Measurements from ENCODE around the gene HP1BP3.

The HP1BP3 gene

DNA sequence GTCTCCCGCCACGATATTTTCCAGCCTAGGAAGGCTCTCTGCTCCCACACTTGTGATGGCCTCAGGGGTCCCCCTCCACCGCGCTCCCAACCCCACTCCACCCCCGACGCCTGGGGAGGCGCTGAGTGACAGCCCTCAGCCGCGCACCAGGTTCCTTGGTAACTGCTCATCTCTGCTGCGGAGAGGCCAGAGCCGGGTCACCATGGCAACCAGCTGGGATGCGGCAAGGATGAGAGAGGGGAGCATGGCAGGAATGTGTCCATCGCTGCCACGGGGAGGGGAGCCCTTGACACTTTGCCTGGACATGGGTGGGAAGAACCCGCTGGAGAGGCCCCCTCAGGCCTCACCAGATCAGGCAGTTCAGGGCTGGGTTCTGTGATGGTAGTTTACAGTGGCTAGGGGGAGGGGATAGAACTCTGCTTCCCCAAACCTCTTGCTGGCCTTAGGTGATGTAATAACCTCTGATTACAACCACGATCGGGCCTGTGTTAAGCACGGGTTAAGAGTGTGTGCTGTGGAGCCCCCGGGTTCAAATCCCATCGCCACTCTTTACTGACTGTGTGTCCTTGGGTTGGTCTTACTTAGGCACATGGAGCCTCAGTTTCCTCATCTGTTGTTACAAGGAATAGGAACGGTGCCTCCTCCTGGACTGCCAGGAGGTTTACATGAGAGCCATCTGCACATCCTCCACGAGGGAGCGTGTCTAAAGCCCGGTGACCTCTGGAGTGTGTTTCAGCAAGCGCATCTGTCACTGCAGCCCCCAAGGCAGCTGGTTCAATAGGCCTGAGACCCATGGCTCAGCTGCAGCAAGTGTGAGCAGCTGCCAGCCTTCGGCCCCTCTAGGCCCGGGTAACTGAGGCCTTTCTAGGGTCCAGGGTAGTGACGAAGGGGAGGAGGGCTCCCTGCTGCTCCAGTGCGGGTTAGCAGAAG, 75.6 kb downstream of the HP1BP3 start:
- no peak for DNase-seq (ENCODE audit: low read depth in 2 of 2)

DNA sequence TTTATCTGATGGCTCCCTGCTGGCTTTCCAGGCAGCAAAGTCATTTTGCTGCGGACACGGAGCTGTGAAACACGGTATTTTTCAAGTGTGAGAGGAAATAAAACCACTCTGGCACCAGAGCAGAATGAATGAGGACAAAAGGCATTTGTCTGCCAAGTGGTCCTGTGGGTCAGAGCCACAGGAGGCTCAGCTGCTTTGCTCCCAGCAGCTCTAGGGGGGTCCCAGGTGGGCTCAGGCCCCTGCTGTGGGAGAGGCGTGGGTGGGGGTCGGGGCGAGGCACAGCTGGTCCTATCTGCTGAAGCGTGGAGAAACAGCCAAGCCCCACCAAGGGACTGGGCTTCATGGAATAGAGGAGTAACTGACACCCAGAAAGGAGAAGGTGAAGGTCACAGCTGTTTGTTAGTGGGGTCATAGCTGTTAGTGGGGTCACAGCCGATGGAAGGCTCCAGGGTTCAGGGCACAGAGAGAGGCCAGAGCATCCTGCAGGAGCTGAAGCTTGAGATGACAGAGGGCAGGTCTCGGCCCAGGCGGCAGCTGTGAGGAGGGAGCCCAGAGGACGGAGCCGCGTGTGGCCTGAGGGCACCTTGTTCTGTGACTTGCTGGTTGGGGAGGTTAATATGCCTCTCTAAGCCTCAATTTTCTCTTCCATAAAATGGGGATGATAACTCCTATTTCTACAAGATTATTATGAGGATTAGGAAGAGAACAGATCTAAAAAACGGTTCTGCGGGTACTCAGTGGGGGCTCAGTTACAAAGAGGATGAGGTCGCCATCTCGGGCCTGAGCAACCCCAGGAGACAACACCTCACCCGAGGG, 76.4 kb downstream of the HP1BP3 start:
- no peak for DNase-seq (ENCODE audit: low read depth in 2 of 2)

DNA sequence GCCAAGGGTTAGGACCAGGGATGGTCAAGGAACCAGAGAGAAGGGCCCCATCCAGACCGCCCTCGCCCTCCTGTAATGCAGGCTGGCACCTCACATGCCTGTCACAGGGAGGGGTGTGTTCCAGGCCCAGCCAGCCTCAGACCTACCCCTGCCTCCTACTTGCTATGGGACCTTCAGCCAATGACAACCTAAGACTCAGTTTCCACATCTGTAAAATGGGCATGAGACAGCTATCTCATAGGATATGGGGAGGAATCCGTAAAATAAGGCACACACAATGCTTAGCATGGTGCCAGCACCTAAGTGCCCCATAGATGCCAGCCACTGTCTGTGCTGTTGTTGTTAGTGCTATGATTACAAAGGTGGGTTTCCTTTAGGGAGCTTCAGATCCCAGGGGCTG, 77.2 kb downstream of the HP1BP3 start:
- DNase-seq (ENCODE audit: low read depth in 2 of 2), result no peak

DNA sequence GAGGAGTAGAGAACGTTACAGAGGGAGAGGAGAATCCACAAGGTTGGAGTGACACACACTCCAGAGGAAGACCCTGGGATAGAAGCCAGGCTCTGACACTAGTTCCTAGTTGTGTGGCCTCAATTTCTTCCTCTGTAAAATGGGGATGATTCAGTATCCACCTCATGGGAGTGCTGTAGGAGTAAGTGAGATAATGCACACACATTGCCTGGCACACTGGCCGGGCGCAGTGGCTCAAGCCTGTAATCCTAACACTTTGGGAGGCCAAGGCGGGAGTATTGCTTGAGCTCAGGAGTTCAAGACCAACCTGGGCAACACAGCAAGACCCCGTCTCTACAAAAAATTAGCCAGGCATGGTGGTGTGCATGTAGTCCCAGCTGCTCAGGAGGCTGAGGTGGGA, 78.2 kb downstream of the HP1BP3 start:
- DNase-seq (ENCODE audit: low read depth in 2 of 2), result no peak

DNA sequence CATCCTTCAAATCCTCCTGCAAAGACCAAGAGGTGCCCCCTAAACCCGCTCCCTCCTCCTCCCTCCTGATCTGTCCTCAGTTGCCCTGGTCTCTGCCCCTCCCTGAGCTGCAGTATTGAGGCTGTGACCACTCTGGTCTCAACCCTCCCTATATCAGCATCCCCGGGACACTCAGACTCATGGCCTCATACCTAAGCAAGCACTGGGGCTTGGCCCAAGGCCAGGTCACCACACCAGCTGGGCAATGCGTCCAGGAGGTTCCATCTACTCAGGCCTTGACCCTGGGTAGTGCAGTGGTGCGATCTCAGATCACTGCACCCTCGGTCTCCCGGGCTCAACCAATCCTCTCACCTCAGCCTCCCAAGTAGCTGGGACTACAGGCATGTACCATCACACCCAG, 79.0 kb downstream of the HP1BP3 start:
- no peak for DNase-seq (ENCODE audit: low read depth in 2 of 2)

DNA sequence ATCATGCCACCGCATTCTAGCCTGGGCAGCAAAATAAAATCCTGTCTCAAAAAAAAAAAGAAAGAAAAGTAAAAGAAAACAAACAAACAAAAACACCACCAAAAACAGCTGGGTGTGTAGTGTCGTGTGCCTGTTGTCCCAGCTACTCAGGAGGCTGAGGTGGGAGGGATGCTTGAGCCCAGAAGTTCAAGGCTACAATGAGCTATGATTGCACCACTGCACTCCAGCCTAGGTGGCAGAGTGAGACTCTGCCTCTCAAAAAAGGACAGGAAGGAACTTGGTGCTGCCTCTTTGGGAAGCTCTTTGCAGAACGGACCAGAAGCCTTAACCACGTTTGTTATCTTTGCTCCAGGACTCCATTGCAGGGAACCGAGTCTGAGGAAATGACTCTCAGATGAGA, 80.3 kb downstream of the HP1BP3 start:
- DNase-seq (ENCODE audit: low read depth in 2 of 2), result no peak

DNA sequence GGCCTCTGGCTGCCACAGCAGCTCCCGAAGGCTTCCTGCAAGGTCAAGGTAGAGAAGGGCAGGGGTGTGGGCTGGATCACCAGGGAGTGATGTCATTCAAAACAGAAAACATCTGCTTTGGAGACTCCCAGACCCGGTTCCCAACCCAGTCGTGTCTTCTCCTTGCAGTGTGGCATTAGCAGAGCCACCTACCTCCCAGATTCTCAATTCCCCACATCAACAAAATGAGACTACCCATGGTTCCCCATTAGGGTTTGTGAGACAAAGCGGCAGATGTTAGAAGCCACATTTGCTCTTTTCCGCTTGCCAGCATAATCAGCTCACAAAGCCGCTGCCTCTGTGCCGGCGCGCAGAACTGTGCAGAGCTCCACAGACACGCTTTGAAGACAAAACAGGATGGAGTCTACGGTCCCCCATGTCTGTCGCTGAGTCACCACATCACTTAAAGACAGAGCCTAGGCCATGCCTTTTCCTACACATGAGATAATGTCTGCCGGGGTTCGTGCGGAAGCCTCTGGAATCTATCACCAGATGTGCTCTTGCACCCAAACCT, 81.8 kb downstream of the HP1BP3 start:
- DNase-seq (ENCODE audit: low read depth in 2 of 2), result no peak

DNA sequence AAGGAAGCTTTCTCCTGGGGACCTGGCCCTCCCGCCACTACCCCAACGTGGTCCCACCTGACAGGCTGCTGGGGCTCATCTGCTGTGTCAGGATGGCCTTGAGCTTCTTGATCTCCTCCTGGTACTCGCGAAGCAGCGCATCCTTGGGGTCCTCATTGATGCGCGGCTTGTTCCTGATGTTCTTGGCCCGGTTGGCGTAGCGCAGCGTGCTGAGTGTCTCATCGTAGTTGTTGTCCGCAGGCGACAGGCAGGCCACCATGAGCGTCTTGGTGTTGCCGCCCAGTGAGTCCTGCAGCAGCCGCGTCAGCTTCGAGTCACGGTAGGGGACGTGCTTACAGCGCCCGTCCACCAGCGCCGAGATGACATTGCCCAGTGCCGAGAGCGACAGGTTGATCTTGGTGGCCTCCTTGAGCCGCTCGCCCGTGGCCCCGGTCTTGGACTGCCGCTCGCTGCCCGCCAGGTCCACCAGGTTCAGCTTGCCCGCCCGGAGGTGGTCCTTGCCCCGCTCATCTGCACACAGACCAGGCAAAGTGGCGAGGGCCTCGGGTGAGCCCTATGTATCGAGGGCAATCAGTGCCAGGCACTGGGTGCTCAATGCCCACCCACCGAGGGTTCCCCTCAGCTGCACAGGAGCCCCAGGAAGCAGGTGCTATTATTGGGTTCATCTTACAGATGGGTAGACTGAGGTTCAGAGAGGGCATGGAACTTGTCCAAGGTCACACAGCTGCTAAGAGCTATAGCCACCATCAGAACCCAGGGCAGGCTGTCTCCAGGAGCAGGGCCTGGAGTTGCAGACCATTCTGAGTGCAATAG, 82.5 kb downstream of the HP1BP3 start:
- no peak for DNase-seq (ENCODE audit: low read depth in 2 of 2)

DNA sequence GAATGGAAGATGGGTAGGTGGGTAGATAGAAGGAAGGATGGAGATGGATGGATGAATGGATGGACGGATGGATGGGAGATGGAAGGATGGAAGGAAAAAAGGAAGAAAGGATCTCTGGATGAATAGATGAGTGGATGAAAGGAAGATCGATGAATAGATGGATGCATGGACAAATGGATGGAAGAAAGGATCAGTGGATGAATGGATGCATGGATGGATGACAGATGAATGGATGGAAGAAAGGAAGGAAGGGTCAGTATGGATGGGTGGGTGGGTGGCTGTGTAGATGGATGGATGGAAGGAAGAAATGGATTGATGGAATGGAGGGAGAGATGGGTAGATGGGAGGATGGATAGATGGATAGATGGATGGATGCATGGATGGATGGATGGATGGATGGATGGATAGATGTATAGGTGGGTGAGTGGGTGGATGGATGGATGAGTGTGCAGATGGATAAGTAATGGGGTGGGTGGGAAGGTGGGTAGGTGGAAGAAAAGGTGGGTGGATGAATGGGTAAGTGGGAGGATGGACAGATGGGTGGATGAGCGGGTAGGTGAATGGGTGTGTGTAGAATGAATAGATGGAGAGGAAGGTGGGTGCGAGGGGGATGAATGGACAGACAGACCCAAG, 83.9 kb downstream of the HP1BP3 start:
- no peak for DNase-seq (ENCODE audit: low read depth in 2 of 2)

DNA sequence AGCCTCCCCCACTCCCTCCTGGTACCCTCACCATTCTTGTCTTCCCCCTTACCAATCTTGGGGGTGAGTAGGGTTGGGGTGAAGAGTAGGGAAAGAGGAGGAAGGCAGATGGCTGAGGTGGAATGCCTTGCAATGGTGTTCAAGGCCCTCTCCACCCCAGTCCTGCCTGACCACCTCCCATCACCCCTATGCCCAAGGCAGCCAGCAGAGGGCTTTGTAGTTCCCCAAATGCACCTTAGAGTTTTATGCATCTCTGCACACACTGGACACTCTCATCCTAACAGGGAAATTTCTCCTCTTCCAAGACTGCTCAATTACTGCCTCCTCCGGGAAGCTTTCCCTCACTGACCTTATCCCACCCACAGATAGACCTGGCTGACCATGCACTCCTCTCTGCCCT, 84.7 kb downstream of the HP1BP3 start:
- DNase-seq (ENCODE audit: low read depth in 2 of 2), result no peak

DNA sequence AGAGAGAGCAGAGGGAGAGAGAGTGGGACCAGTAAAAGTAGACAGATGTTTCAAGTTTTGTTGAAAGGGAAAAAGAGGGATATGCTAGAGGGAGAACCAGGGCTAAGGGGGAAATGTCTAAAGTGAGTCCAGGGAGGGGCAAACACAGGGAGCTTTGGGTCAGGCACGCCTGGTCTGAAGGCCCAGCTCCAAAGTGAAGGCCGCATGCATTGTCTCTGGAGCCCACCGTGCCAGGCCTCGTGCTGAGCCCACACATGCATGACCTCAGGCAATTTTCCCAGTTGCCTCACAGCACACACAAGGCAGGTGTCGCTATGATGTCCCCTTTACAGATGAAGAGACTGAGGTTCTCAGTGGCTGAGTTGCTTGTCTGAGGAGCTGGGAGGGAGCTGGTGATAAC, 85.3 kb downstream of the HP1BP3 start:
- DNase-seq (ENCODE audit: low read depth in 2 of 2), result no peak

DNA sequence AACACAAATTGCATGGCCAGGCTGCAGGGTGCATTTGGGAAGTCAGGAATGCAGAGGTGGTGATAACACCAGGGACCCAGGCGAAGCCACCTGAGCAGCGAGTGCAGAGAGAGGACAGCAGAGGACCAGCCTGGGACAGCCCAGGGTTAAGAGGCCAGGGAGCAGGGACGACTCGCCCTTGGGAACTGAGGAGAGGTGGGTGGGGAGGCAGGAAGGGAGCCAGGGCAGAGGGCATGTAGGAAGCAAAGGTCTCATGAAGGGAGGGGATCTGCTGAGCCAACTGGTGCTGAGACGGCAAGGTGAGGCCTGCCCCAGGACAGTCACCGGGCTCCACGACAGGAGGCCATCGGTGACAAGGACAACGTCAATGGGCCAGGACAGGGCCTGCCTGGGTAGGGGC, 85.7 kb downstream of the HP1BP3 start:
- no peak for DNase-seq (ENCODE audit: low read depth in 2 of 2)

DNA sequence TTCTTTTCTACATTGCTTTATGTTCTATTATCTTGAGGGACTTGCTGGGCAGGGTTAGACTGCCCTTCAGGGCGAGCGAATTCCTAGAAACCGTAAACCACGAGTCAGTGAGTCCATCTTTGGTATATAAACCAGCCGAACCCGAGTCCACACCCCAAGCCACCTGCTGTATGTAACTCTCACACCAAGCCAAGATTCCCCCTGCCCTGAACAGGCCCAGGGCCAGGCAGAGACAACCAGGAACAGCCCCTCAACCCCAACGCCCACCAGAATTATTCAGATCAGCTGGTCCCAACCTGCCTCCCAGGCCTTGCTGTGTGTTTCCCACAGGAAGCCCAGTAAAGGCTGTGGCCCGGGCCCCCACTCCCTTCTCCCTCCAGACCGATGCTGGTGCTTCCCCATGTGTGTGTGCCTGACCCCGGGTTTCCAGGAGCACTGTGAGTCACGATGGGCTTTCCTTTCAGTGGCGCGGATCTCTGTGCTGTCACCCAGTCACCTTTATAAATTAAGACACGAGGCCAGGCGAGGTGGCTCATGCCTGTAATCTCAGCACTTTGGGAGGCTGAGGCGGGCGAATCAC, 86.4 kb downstream of the HP1BP3 start:
- no peak for DNase-seq (ENCODE audit: low read depth in 2 of 2)

DNA sequence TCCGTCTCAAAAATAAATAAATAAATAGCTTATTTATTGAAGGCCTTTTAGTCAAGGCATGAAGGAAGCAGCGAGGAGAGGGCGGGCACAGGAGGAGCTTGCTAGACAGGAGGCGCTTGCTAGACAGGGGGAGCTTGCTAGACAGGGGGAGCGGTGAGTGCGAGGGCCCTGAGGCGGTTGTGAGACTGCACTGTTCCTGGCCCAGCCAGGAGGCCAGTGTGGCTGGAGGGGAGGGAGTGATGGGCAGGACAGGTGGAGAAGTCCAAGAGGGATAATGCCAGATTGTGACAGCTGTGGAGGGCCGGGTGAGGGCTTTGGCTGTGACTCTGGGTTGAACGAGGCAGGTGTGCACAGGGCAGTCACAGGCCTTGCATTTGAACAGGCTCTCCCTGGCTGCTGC, 87.5 kb downstream of the HP1BP3 start:
- no peak for DNase-seq (ENCODE audit: low read depth in 2 of 2)

DNA sequence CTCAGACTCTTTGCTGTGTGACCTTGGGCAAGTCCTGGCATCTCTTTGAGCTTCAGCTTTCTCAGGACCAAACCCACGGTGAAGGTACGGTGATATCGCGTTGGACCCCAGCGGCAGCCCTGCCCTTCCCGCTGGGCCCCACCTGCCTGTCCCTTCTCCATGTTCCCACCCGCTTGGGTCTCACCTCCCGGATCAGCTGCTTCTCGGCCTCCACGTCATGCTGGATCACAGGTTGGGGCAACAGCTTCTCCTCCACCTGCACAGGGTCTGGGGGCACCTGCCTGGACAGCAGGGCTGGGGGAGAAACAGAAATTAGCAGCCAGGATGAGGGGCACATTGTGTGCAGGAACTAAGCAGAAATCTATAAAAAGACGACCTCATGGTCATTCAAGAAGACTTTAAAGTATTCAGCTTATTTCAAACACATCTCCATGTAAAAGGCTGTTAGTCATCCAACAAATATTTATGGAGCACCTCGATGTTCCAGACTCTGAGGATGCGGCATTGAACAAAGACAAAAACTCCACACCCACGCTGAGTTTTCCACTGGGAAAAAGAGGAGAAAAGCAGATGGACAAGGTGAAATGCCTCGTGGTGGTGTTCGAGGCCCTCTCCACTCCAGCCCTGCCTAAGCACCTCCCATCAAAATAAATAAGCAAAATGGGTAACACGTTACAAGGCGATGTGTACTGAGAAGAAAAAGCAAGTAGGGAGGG, 88.8 kb downstream of the HP1BP3 start:
- no peak for DNase-seq (ENCODE audit: low read depth in 2 of 2)

DNA sequence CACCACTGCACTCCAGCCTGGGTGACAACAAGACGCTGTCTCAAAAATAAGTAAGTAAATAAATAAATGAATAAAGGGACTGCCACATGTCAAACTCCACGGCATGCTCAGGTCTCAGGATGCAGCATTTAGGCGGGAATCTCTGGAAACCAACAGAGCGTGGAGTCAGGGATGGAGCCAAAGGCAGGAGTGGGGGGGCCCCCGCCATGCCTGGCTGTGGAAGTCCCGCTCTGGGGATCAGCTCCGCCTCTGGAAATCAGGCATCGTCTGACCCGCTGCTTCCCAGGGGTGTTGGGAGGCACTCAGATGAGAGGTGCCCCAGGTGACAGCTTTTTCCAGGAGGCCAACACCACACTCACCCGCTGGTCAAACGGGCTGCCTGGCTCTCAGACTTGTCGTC, 89.5 kb downstream of the HP1BP3 start:
- no peak for DNase-seq (ENCODE audit: low read depth in 2 of 2)

DNA sequence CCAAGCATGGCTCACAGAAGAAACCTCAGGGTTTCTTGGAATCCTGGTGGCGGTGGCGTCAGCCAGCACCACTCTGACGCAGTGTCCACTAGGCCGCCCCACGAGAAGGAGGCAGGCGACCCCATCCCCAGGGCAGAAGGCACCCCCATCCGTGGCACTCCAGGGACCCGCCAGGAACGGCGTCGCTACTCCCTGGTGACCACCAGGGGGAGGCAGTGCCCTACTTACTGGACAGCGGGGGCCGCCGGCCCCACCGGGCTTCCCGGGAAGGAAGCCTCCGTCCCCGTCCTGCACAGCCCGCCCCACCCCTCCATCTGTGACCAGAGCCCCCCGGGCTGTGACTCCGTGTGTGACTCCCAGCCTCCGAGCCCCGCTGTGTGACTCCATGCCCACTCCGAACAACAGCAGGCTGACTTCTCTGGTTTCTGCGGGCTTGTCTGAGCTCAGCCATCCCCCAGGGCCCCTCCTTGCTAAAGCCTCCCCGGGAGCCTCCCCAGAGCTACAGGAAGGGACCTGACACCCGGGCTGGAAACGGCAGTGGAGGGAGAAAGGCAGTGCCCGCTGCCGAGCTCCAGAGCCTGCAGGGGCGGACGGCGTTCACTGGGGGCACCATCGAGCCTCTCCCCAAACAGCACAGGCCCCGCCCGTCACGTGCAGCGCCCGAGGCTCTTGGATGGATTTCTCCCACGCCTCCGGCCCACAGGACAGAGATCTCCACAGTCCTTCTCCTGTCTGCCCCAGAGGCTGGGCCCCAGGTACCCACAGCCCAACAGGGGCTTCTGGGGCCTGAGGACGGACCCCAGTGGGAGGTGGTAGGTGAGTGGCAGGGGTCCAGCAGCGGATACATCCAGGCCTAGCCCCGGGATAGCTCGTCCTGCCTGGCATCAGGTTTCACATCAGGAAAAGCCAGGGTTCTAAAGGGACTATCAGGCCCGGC, 90.4 kb downstream of the HP1BP3 start:
- peak; percentile 57 to 66 for DNase-seq (ENCODE audit: low read depth in 2 of 2)

DNA sequence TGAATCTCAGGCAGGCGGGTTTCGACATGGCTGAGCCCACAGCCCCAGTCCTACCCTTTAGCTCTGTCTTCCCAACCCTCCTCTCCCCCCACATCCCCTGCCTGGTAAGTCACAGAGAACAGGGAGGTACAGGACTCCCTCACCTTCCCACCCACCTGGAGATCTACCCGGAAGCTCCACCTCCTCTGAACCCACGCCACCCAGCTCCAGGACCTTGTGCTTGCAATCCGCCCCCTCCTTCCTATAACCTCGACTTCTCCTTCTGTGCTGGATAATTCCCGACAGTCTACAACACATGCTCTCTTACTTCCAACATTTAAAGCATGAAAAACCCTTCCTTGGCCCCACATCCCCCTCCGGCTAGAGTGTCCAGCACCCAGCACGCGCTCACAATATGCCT, 91.6 kb downstream of the HP1BP3 start:
- DNase-seq (ENCODE audit: low read depth in 2 of 2), result no peak

DNA sequence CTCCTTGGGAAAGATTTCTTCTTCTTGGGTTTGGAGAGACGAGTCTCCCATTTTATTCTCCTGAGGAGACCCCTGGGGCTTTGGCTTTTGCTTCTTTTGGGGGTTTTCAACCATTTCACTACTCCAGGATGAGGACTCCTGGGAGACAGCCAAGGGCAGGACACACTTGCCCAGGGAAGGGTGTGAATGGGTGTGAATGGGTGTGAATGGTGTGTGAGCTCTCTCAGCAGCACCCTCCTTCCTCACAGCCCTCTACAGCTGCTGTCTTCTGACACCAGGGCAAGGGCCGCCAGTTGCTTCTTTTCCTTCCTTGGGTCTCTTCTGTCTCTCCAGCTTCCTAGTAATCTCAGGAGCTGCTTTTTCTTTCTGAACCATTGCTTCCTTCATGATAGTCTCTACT, 93.5 kb downstream of the HP1BP3 start:
- DNase-seq (ENCODE audit: low read depth in 2 of 2), result no peak

All from stimulated activated CD8-positive, alpha-beta memory T cell treated with anti-CD3 and anti-CD28 coated beads, Interleukin-2, amount 100 ng/mL, for 48 hours (primary cell).